Stomach (tissue), 4 donors: Measurements from ENCODE around the gene CHD6.

ENCODE experiments used
- POLR2A ChIP-seq, 4 donors: fragments of 450-650 bp; IDR thresholded peaks; one replicate each; pipeline ENCODE4 v1.6.1; 2016; ENCODE audit warnings: antibody characterized with exemption in 4 of 4, control low read depth in 2 of 4, mild to moderate bottlenecking in 1 of 4, moderate library complexity in 1 of 4
- TF ChIP-seq, protein P1 (sequence below), 7 experiments: fragments of 450-650 bp in 4 of 7; fragments of 200-600 bp in 3 of 7; sonication (generic) in 3 of 7; IDR thresholded peaks; one replicate each; pipeline ENCODE4 v1.5.1; 2016 to 2019; ENCODE audit warnings: antibody characterized with exemption in 7 of 7, control low read depth in 2 of 7, mild to moderate bottlenecking in 1 of 7

DNA sequence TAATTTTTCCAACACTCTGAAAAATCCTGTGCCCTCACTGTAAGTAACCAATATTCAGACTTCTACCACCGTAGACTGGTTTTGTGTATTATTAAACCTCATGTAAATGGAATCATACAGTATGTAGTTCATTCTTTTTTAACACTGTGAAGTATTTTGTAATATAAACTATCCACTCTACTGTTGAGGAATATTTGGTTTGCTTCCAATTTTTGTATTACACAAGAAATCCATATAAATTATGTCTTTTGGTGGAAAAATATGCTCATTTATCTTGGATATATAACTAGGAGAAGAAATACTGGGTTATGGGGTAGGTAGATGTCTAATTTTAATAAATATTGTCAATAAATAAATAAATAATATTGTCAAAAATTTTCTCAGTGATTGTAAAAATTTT, 116.8 kb downstream of the CHD6 start:
- TF ChIP-seq, protein P1, sequence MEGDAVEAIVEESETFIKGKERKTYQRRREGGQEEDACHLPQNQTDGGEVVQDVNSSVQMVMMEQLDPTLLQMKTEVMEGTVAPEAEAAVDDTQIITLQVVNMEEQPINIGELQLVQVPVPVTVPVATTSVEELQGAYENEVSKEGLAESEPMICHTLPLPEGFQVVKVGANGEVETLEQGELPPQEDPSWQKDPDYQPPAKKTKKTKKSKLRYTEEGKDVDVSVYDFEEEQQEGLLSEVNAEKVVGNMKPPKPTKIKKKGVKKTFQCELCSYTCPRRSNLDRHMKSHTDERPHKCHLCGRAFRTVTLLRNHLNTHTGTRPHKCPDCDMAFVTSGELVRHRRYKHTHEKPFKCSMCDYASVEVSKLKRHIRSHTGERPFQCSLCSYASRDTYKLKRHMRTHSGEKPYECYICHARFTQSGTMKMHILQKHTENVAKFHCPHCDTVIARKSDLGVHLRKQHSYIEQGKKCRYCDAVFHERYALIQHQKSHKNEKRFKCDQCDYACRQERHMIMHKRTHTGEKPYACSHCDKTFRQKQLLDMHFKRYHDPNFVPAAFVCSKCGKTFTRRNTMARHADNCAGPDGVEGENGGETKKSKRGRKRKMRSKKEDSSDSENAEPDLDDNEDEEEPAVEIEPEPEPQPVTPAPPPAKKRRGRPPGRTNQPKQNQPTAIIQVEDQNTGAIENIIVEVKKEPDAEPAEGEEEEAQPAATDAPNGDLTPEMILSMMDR (IDR thresholded peaks at IDR 0.05), result no peak
- TF ChIP-seq POLR2A (IDR thresholded peaks at IDR 0.05), result no peak
